Gastrocnemius medialis (tissue), 4 donors: Measurements from ENCODE around the gene DKC1.

Experiments
- CTCF ChIP-seq, 5 experiments: fragments of 450-650 bp in 3 of 5; fragments of 200-600 bp in 2 of 5; sonication (generic) in 2 of 5; IDR thresholded peaks in 4 of 5; conservative IDR thresholded peaks in 1 of 5; 1 replicate in 4 of 5; 2 replicates in 1 of 5; pipeline ENCODE4 v1.5.1; 2016 to 2019; ENCODE audit warnings: antibody characterized with exemption in 5 of 5, mild to moderate bottlenecking in 3 of 5, moderate library complexity in 3 of 5
- POLR2A ChIP-seq, 2 donors: fragments of 450-650 bp; IDR thresholded peaks; one replicate each; pipeline ENCODE4 v1.6.1; 2017; ENCODE audit warnings: antibody characterized with exemption in 2 of 2, mild to moderate bottlenecking in 2 of 2, moderate library complexity in 2 of 2

DNA sequence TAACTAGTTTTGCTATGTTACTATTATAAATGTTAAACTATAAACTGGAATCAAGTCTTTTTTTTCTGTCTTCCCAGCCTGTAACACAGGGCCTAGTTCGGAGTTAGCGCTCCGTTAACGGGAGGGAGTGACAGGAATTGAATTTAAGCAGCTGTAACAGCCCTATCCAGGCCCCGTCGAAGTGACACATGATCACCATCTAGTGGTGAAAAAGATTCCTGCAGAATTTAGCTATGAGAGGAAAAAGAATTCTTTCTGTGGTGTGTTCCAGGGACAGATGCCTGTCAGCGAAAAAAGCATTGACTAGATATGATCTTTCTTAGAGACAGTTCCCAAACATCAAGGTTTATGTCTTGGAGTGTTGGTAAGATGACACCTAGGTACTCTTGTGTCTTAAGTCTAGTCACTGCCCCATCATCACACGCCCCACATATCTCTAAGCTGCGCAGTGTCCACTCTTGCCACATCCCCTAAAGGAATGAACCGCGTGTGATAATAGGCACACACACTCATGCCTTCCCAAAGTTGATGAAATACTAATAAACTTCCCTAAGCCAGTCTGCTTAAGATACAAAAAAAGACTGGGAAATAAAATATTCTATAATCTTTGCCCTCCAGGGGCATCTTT is 13.8 kb upstream of the DKC1 start:
- TF ChIP-seq CTCF (IDR thresholded peaks at IDR 0.05 in 4 of 5, conservative IDR thresholded peaks at IDR 0.05 in 1 of 5) (peak; percentile 31 to 76 (median 63)), POLR2A (IDR thresholded peaks at IDR 0.05) (no peak)
